Heart left ventricle (tissue), 16 donors: ENCODE results near the gene CELF2. TPM values are rescaled to one million over a fixed set of nuclear protein-coding genes. Genes with fewer than 3 reads are reported as not detected.

Experiments
- ATAC-seq, 4 donors: fragments of 200-7000 bp; cut with Tn5 transposase; one replicate each; pipeline ENCODE4 v1.9.1; 2020 to 2022; ENCODE audit warnings: moderate library complexity in 4 of 4, mild to moderate bottlenecking in 3 of 4, moderate number of reproducible peaks in 1 of 4
- DNase-seq, 5 donors: peaks; one replicate each; pipeline ENCODE4 v3.0.0-alpha.2; 2020
- H3K27ac ChIP-seq, 12 donors: fragments of 200-600 bp; sonication (generic) in 4 of 12; one replicate each; pipeline versions ENCODE4 v1.5.0 to v1.8.0; 2016 to 2022; ENCODE audit warnings: mild to moderate bottlenecking in 2 of 12
- H3K27me3 ChIP-seq, 9 donors: fragments of 200-600 bp; sonication (generic) in 2 of 9; one replicate each; pipeline versions ENCODE4 v1.5.1 to v1.8.0; 2016 to 2022; ENCODE audit warnings: mild to moderate bottlenecking in 3 of 9
- H3K36me3 ChIP-seq, 9 donors: fragments of 200-600 bp; sonication (generic) in 2 of 9; one replicate each; pipeline versions ENCODE4 v1.5.0 to v1.8.0; 2018 to 2022; ENCODE audit warnings: mild to moderate bottlenecking in 2 of 9
- H3K4me1 ChIP-seq, 12 donors: fragments of 200-600 bp; sonication (generic) in 4 of 12; one replicate each; pipeline versions ENCODE4 v1.5.0 to v1.8.0; 2016 to 2022; ENCODE audit warnings: mild to moderate bottlenecking in 3 of 12
- H3K4me3 ChIP-seq, 12 donors: fragments of 200-600 bp; sonication (generic) in 4 of 12; one replicate each; pipeline versions ENCODE4 v1.5.0 to v1.8.0; 2017 to 2022; ENCODE audit warnings: mild to moderate bottlenecking in 9 of 12, moderate library complexity in 4 of 12
- H3K9me3 ChIP-seq, 12 donors: fragments of 200-600 bp; sonication (generic) in 4 of 12; one replicate each; pipeline versions ENCODE4 v1.5.0 to v1.8.0; 2016 to 2022; ENCODE audit warnings: mild to moderate bottlenecking in 1 of 12
- POLR2A ChIP-seq, 2 donors: fragments of 450-650 bp; IDR thresholded peaks; one replicate each; pipeline ENCODE4 v1.6.1; 2017; ENCODE audit warnings: antibody characterized with exemption in 2 of 2, mild to moderate bottlenecking in 2 of 2, moderate library complexity in 2 of 2
- whole genome bisulfite sequencing, 4 donors: extraction: QIAGEN DNeasy Blood & Tissue Kit in 2 of 4; methylation state at CpG; one replicate each; pipeline versions ENCODE4 v1.1.5 to v1.1.7; 2013 to 2018; 5-methylcytosine and 5-hydroxymethylcytosine counted together
- intact Hi-C, 10 donors: fragments of 100-400 bp; cut with DNase I; formaldehyde crosslinking; loops; one replicate each; pipeline versions ENCODE4 v1.11.1 to v1.14.2; 2022
- polyA plus RNA-seq, 2 donors: library from polyadenylated mRNA; stranded (reverse); fragments of 200-250 nt; gene quantifications; one replicate each; pipeline ENCODE4 v1.2.3, GENCODE V29; 2013
- total RNA-seq, 9 donors: library from RNA; depleted of rRNA in 2 of 9; stranded (reverse); fragments of >200 nt in 2 of 9; fragmentation: NEBNext Ultra II Directional in 3 of 9; extraction: Animal tissue kit (Norgen Biotek cat#: 25700) in 3 of 9; gene quantifications; one replicate each; pipeline versions ENCODE4 v1.1.0 to v1.2.4, GENCODE V29; 2016 to 2023
- TF ChIP-seq, protein P1 (sequence below), 12 donors: fragments of 200-600 bp; sonication (generic) in 4 of 12; IDR thresholded peaks; one replicate each; pipeline versions ENCODE4 v1.5.0 to v1.8.0; 2018 to 2022; ENCODE audit warnings: antibody characterized with exemption in 12 of 12, mild to moderate bottlenecking in 5 of 12
- donor health status: ischemic (EF 13 %, LVEDD 7.1; RV severe dilation, severe dysfunction).
- donor health status: healthy with polysubstance abuse.
- donor health status: DM: no; HTN: yes; CAD: no.
- donor health status: DM: no; HTN: no; CAD: no.
- donor health status: ischemic (EF 25% LVEDD 6.9; RV normal size, moderate dysfunction).
- donor health status: ischemic (EF 25% LVEDD 5.7; RV mildly dilated, moderate dysfunction).
- donor health status: healthy.
- donor health status: DM: yes; HTN: yes; CAD: no.
- donor health status: ischemic (EF 35%, LVEDD 5.7; RV mildly dilated, moderate dysfunction).
- donor health status: nonischemic (EF 11% LVEDD 7.7; RV severe dilation, severe dysfunction).
- donor health status: DM: yes; HTN: yes; CAD: no.
- donor health status: PGD.
- donor health status: ischemic (EF 29% LVEDD 5.4; RV normal size, mild dysfunction).
- donor health status: nonischemic (EF 23%, LVEDD 6.1; RV moderate dilation, normal function).

The CELF2 gene
- total and polyA plus RNA-seq, 11 donors: 14.2 to 103 (median 67.1) TPM

- no peak overlapping the region for H3K4me3 ChIP-seq
- TF ChIP-seq, protein P1, sequence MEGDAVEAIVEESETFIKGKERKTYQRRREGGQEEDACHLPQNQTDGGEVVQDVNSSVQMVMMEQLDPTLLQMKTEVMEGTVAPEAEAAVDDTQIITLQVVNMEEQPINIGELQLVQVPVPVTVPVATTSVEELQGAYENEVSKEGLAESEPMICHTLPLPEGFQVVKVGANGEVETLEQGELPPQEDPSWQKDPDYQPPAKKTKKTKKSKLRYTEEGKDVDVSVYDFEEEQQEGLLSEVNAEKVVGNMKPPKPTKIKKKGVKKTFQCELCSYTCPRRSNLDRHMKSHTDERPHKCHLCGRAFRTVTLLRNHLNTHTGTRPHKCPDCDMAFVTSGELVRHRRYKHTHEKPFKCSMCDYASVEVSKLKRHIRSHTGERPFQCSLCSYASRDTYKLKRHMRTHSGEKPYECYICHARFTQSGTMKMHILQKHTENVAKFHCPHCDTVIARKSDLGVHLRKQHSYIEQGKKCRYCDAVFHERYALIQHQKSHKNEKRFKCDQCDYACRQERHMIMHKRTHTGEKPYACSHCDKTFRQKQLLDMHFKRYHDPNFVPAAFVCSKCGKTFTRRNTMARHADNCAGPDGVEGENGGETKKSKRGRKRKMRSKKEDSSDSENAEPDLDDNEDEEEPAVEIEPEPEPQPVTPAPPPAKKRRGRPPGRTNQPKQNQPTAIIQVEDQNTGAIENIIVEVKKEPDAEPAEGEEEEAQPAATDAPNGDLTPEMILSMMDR (IDR thresholded peaks at IDR 0.05): no peak
- no peak for TF ChIP-seq POLR2A (IDR thresholded peaks at IDR 0.05)
- H3K27me3 ChIP-seq: no peaks in the 10 kb centered on the region
- no peak overlapping the region for H3K27ac ChIP-seq
- H3K4me1 ChIP-seq: peaks cover 0 to 61% (median 37%) of the 10 kb centered on the region in 12 donors
- no peak for ATAC-seq
- no peaks in the 10 kb centered on the region for H3K9me3 ChIP-seq
- peaks cover 0 to 82% (median 26%) of the 10 kb centered on the region in 9 donors for H3K36me3 ChIP-seq
- no peak for DNase-seq
- 91 to 93% (median 92%) methylated on average over 10 of the region's 10 CpGs for WGBS, 4 donors
- intact Hi-C loops: no loop called here
These were observed 235.8 kb downstream of the CELF2 start for GRCh38 chr10:11253385-11254002.

DNA sequence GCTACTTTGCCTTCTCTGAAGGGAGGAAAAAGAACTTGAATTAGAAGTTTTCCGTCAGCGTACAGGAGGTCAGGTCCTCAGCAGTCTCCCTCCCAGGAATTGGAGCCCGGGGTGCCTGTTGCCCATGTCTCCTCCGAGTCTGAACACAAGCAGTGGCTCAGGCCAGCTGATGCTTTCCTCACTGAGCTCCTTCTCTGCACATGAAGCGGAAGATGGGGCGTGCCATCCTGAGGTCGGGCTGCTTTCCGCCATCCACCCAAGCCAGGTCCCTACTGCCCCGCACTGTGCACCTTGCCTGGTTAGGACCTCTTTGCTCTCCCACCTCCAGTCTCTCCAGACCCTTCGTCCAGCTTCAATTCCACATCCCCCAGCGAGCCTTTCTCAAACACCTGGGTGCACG lies 237.5 kb downstream of the CELF2 start:
- no peak for ATAC-seq
- Histone ChIP-seq H3K4me1 (peaks cover 0 to 51% (median 25%) of the 10 kb centered on the region in 12 donors), H3K27me3 (no peaks in the 10 kb centered on the region), H3K36me3 (peaks cover 0 to 82% (median 41%) of the 10 kb centered on the region in 9 donors), H3K27ac (no peak overlapping the region), H3K9me3 (no peaks in the 10 kb centered on the region), H3K4me3 (no peak overlapping the region)
- DNase-seq: no peak
- intact Hi-C loops: no loop called here
- WGBS, 4 donors: 97 to 98% (median 98%) methylated on average over 12 of the region's 12 CpGs
- TF ChIP-seq, protein P1 (IDR thresholded peaks at IDR 0.05): no peak
- no peak for TF ChIP-seq POLR2A (IDR thresholded peaks at IDR 0.05)

GRCh38 chr10:11255796-11256444 lies 238.2 kb downstream of the CELF2 start:
- DNase-seq (peak in 3 of 5 donors; percentile 39 to 53 (median 50)), ATAC-seq (peak in 3 of 4 donors; percentile 31 to 55 (median 50))
- no peak for TF ChIP-seq POLR2A (IDR thresholded peaks at IDR 0.05)
- TF ChIP-seq, protein P1 (IDR thresholded peaks at IDR 0.05): no peak
- intact Hi-C loops: no loop called here
- H3K27ac ChIP-seq: peak overlapping the region in 3 of 12 donors; percentile 24 to 31 (median 30)
- H3K4me3 ChIP-seq: no peak overlapping the region
- peaks cover 0 to 83% (median 42%) of the 10 kb centered on the region in 9 donors for H3K36me3 ChIP-seq
- WGBS, 4 donors: 69 to 77% (median 71%) methylated on average over 7 of the region's 7 CpGs
- H3K4me1 ChIP-seq: peaks cover 0 to 59% (median 27%) of the 10 kb centered on the region in 12 donors
- H3K9me3 ChIP-seq: no peaks in the 10 kb centered on the region
- no peaks in the 10 kb centered on the region for H3K27me3 ChIP-seq

GRCh38 chr10:11256896-11257295 lies 239.2 kb downstream of the CELF2 start:
- DNase-seq: no peak
- peaks cover 0 to 84% (median 38%) of the 10 kb centered on the region in 9 donors for H3K36me3 ChIP-seq
- no peaks in the 10 kb centered on the region for H3K27me3 ChIP-seq
- peaks cover 0 to 60% (median 30%) of the 10 kb centered on the region in 12 donors for H3K4me1 ChIP-seq
- intact Hi-C loops: no loop called here
- H3K4me3 ChIP-seq: no peak overlapping the region
- TF ChIP-seq POLR2A (IDR thresholded peaks at IDR 0.05): no peak
- TF ChIP-seq, protein P1 (IDR thresholded peaks at IDR 0.05): no peak
- peak overlapping the region in 4 of 12 donors; percentile 6 to 31 (median 24) for H3K27ac ChIP-seq
- no peak for ATAC-seq
- WGBS, 4 donors: 78 to 83% (median 81%) methylated on average over 13 of the region's 13 CpGs
- no peaks in the 10 kb centered on the region for H3K9me3 ChIP-seq
